ENCODE data around the gene MATR3. TPM values are rescaled to one million over a fixed set of nuclear protein-coding genes. Genes with fewer than 3 reads are reported as not detected.

The MATR3 gene
- total RNA-seq, 1 donor from 2014 or later, result 276 TPM

DNA sequence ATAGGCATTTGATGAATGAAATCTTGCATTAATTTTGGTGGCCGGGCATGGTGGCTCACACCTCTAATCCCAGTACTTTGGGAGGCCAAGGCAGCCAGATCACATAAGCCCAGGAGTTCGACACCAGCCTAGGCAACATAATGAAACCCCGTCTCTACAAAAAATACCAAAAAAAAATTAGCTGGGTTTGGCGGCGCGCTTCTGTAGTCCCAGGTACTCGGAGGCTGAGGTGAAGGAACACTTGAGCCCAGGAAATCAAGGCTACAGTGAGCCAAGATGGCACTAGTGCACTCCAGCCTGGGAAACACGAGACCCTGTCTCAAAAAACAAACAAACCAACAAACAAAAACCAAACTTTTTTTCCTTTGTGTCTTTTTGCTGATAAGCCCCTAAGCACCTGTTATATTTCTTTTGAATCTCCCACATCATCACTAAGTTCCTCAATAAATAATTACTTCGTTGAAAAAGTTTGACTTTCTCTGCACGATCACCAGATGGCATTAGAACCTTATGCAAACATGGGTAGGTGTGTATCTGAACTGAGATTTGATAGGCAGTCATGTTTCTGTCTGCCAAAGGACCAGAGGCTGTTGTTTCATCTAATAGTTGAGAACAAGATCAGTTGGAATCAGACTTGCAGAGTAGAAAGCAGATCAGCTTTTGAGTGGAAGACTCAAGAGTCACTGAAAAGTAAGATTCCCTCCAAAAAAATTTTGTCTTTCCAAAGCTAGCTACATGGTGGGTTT lies 5.5 kb upstream of the MATR3 start:
- no peak overlapping the region for H3K4me3 Mint-ChIP-seq
- no peak overlapping the region for H3K27ac Mint-ChIP-seq
- no peak for DNase-seq (ENCODE audit: extremely low spot score, unreplicated experiment)
- TF ChIP-seq, protein P1, sequence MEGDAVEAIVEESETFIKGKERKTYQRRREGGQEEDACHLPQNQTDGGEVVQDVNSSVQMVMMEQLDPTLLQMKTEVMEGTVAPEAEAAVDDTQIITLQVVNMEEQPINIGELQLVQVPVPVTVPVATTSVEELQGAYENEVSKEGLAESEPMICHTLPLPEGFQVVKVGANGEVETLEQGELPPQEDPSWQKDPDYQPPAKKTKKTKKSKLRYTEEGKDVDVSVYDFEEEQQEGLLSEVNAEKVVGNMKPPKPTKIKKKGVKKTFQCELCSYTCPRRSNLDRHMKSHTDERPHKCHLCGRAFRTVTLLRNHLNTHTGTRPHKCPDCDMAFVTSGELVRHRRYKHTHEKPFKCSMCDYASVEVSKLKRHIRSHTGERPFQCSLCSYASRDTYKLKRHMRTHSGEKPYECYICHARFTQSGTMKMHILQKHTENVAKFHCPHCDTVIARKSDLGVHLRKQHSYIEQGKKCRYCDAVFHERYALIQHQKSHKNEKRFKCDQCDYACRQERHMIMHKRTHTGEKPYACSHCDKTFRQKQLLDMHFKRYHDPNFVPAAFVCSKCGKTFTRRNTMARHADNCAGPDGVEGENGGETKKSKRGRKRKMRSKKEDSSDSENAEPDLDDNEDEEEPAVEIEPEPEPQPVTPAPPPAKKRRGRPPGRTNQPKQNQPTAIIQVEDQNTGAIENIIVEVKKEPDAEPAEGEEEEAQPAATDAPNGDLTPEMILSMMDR (conservative IDR thresholded peaks at IDR 0.05), result no peak
- H3K36me3 Mint-ChIP-seq, result peaks cover 16% of the 10 kb centered on the region
- no peaks in the 10 kb centered on the region for H3K27me3 Mint-ChIP-seq
- H3K4me1 Mint-ChIP-seq (ENCODE audit: unreplicated experiment), result no peaks in the 10 kb centered on the region
- no peaks in the 10 kb centered on the region for H3K9me3 Mint-ChIP-seq

DNA sequence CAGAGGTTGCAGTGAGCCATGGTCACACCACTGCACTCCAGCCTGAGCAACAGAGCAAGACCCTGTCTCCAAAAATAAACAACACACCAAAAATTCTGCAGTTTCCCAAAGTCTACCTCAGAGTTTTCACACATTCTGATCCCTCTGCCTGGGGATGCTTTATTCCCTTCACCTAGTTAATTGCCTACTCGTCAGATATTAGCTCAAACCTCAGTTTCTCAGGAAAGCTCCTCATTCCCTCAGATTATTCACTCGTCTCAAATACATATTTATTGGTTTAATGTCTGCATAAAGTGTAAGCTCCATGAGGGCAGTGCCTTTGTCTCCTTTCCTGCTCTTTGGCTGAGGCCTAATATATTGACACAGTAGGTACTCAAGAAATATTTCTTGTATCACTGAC lies 2.5 kb upstream of the MATR3 start:
- Mint-ChIP-seq H3K4me3 (no peak overlapping the region), H3K27me3 (no peaks in the 10 kb centered on the region), H3K27ac (no peak overlapping the region), H3K9me3 (no peaks in the 10 kb centered on the region), H3K36me3 (peaks cover 12% of the 10 kb centered on the region), H3K4me1 (ENCODE audit: unreplicated experiment) (peaks cover 9% of the 10 kb centered on the region)
- DNase-seq (ENCODE audit: extremely low spot score, unreplicated experiment), result no peak
- TF ChIP-seq, protein P1 (conservative IDR thresholded peaks at IDR 0.05), result no peak

DNA sequence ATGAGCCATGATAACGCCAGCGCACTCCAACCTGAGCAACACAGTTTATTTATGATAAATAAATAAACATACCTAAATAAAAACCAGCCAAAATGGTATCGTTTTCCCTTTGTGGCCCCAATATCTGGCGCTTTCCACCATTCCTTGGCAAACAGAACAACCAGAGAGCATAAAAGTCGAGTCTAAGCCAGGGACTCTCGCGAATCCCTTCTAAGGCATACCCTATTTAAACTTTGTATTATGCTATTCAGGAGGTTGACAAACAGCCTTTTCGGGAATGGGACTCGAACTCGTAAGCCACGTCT lies 386 bp upstream of the MATR3 start:
- Mint-ChIP-seq H3K4me3 (peak overlapping the region; percentile 96), H3K4me1 (ENCODE audit: unreplicated experiment) (peaks cover 30% of the 10 kb centered on the region), H3K27ac (peak overlapping the region; percentile 96), H3K36me3 (peaks cover 7% of the 10 kb centered on the region), H3K9me3 (no peaks in the 10 kb centered on the region), H3K27me3 (no peaks in the 10 kb centered on the region)
- TF ChIP-seq, protein P1 (conservative IDR thresholded peaks at IDR 0.05), result no peak
- no peak for DNase-seq (ENCODE audit: extremely low spot score, unreplicated experiment)

DNA sequence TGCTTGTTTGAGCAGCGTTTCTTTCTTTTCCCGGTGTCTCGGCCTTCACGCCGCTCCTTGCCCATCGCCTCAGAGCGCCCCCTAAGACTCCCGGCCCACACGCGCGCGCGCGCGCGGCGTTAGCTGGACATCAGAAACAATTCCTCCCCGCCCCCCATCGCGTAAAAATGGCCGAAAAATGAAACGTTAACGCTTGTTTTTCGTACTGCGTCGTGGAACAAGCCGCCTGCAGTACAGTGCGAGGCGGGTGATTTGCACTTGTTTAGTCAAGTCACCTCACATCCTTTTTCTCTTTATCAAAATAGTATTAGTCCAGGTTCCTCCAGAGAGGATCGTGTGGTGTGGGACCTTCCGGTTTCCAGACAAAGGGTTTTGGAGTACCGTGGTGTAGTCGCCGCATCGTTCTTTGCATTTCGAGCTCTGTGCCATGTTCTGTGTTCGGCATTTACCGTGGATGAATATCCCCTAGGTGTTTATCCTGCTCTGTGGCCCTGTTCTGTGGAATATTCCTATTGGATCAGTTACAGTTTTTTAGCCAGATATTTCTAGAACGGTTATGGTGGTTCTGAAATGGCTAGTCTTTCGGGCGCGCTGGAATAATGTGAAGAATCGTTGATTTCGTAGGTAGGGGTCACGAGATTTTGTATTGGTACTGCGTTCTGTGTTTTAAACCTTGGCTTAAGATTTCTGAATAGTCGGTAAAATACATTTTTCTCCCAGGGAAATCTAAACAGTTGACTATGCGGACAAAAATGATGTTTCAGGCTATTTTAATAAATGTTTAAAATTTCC lies 1.0 kb downstream of the MATR3 start:
- TF ChIP-seq, protein P1 (conservative IDR thresholded peaks at IDR 0.05), result peak; percentile 34
- Mint-ChIP-seq H3K4me3 (peak overlapping the region; percentile 96), H3K36me3 (peaks cover 7% of the 10 kb centered on the region), H3K4me1 (ENCODE audit: unreplicated experiment) (peaks cover 44% of the 10 kb centered on the region), H3K27ac (peak overlapping the region; percentile 96), H3K27me3 (no peaks in the 10 kb centered on the region), H3K9me3 (no peaks in the 10 kb centered on the region)
- peak; percentile 89 for DNase-seq (ENCODE audit: extremely low spot score, unreplicated experiment)

DNA sequence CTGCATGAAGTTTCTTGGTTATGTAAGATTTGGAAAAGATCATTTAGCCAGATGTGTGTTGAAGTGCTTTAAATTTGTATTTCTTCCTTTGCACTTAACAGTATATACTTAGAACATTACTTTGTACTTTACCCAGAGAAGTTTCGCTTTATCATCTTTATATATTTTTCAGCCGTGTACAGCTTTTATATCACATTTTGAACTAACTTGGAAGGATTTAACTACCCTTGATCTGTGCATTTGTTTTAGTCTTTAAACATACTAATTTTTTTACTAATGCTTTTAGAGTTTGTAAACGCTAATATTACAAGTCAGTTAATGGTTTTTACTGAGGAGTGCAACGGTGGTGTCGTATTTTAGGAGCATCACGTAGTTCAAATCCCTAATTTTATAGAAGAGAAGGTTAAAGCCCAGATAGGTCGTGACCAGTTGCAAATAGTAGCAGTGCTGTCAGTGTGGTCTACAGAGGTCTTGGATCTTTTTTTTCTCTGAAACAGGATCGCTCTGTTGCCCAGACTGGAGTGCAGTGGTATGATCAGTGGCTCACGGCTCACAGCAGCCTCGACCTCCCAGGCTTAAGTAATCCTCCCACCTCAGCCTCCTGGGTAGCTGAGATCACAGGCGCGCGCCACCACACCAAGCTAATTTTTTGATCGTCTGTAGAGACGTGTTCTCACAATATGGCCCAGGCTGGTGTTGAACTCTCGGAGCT lies 2.0 kb downstream of the MATR3 start:
- TF ChIP-seq, protein P1 (conservative IDR thresholded peaks at IDR 0.05), result no peak
- H3K36me3 Mint-ChIP-seq, result peaks cover 7% of the 10 kb centered on the region
- H3K27ac Mint-ChIP-seq, result peak overlapping the region; percentile 96
- H3K27me3 Mint-ChIP-seq, result no peaks in the 10 kb centered on the region
- no peaks in the 10 kb centered on the region for H3K9me3 Mint-ChIP-seq
- peaks cover 47% of the 10 kb centered on the region for H3K4me1 Mint-ChIP-seq (ENCODE audit: unreplicated experiment)
- no peak for DNase-seq (ENCODE audit: extremely low spot score, unreplicated experiment)
- peak overlapping the region; percentile 96 for H3K4me3 Mint-ChIP-seq

All from type B pancreatic cell (in vitro differentiated cells).